ENCODE measurements around the gene C12orf57. TPM values are rescaled to one million over a fixed set of nuclear protein-coding genes. Genes with fewer than 3 reads are reported as not detected.

C12orf57 gene
- total and polyA plus RNA-seq, 2 of the 13 experiments (the other 11 are each of a cell fraction or from before 2014, with no cell fraction given), result 84.0 to 287 TPM

- TF ChIP-seq RNF219 (CRISPR knock-in tag; IDR thresholded peaks at IDR 0.05) (no peak), ZNF362 (CRISPR knock-in tag; IDR thresholded peaks at IDR 0.05; ENCODE audit: borderline replicate concordance) (no peak), FOXP4 (CRISPR knock-in tag; IDR thresholded peaks at IDR 0.05) (no peak), MYNN (CRISPR knock-in tag; IDR thresholded peaks at IDR 0.05; ENCODE audit: low read depth) (no peak), GTF3A (CRISPR knock-in tag; conservative IDR thresholded peaks at IDR 0.05) (no peak), ZNF121 (CRISPR knock-in tag; IDR thresholded peaks at IDR 0.05) (peak; percentile 94), ZNF609 (CRISPR knock-in tag; IDR thresholded peaks at IDR 0.05; ENCODE audit: borderline replicate concordance) (no peak), ZNF547 (CRISPR knock-in tag; IDR thresholded peaks at IDR 0.05) (no peak), ZNF549 (CRISPR knock-in tag; IDR thresholded peaks at IDR 0.05) (no peak), ZNF317 (CRISPR knock-in tag; IDR thresholded peaks at IDR 0.05) (no peak), RBM39 (IDR thresholded peaks at IDR 0.05; ENCODE audit: low read depth, low read length, poor library complexity, severe bottlenecking) (no peak), ZNF570 (CRISPR knock-in tag; IDR thresholded peaks at IDR 0.05; ENCODE audit: borderline replicate concordance) (no peak), AHR (CRISPR knock-in tag; IDR thresholded peaks at IDR 0.05) (no peak), ZNF337 (CRISPR knock-in tag; IDR thresholded peaks at IDR 0.05; ENCODE audit: borderline replicate concordance, low read depth) (0 out of 2 replicates have a peak, but pooled peaks have one; percentile 1), ZSCAN25 (CRISPR knock-in tag; IDR thresholded peaks at IDR 0.05) (no peak), ZNF44 (CRISPR knock-in tag; IDR thresholded peaks at IDR 0.05) (no peak), POLR2AphosphoS2 (IDR thresholded peaks at IDR 0.05; ENCODE audit: low read depth, low read length) (no peak), TFDP1 (CRISPR knock-in tag; IDR thresholded peaks at IDR 0.05; ENCODE audit: borderline replicate concordance) (no peak), TBL1XR1 (IDR thresholded peaks at IDR 0.05; ENCODE audit: borderline replicate concordance, low read length, partially characterized antibody) (no peak)
These were observed 36.3 kb downstream of the C12orf57 start (continued) for GRCh38 chr12:6980075-6980474.
